NCI-H128 (cell line): Measurements from ENCODE around the gene TMSB10.

ENCODE experiments used
- DNase-seq: peaks from one replicate; lab custom pipeline; 2025; ENCODE audit not compliant: unreplicated experiment; lab: John Stamatoyannopoulos, UW

TMSB10 gene

GRCh38 chr2:84879584-84880394 is 25.7 kb upstream of the TMSB10 start:
- DNase-seq, result no peak

GRCh38 chr2:84880395-84880644 is 25.1 kb upstream of the TMSB10 start:
- DNase-seq, result no peak

GRCh38 chr2:84880645-84881521 is 24.6 kb upstream of the TMSB10 start, which contains the start of gene TRABD2A:
TSS of gene TRABD2A (minus strand) at chr2:84881084. CDS start at chr2:84881039, 45 bp downstream.
- DNase-seq, result no peak

- peak; percentile 42 for DNase-seq
Measured at GRCh38 chr2:84881581-84882413, 23.7 kb upstream of the TMSB10 start.

- no peak for DNase-seq
Measured at GRCh38 chr2:84882414-84882738, 23.1 kb upstream of the TMSB10 start.

- DNase-seq, result no peak
Measured at GRCh38 chr2:84882775-84883550, 22.5 kb upstream of the TMSB10 start.

- no peak for DNase-seq
Measured at GRCh38 chr2:84884449-84884848, 21.0 kb upstream of the TMSB10 start.

GRCh38 chr2:84885111-84885510 is 20.3 kb upstream of the TMSB10 start:
- DNase-seq, result no peak

- DNase-seq, result no peak
Measured at GRCh38 chr2:84886791-84887190, 18.7 kb upstream of the TMSB10 start.

GRCh38 chr2:84888401-84889276 is 16.8 kb upstream of the TMSB10 start:
- no peak for DNase-seq

- no peak for DNase-seq
Measured at GRCh38 chr2:84889332-84889731, 16.1 kb upstream of the TMSB10 start.

- no peak for DNase-seq
Measured at GRCh38 chr2:84891355-84892010, 14.0 kb upstream of the TMSB10 start.

GRCh38 chr2:84894131-84894586 is 11.3 kb upstream of the TMSB10 start:
- DNase-seq, result no peak

GRCh38 chr2:84894758-84895520 is 10.5 kb upstream of the TMSB10 start:
- no peak for DNase-seq

- no peak for DNase-seq
Measured at GRCh38 chr2:84896567-84896966, 8.9 kb upstream of the TMSB10 start.

GRCh38 chr2:84897773-84898172 is 7.7 kb upstream of the TMSB10 start:
- DNase-seq, result no peak

- DNase-seq, result no peak
Measured at GRCh38 chr2:84899304-84900204, 5.9 kb upstream of the TMSB10 start.
